Activated T-cell treated with anti-CD3 and anti-CD28 coated beads, Interleukin-2, amount 50 U/mL, for 24 hours (primary cell): ENCODE measurements around the gene MAPKAPK3.

Experiments used
- DNase-seq: peaks from one replicate; pipeline ENCODE4 v3.0.0-alpha.2; 2020
- H3K27ac Mint-ChIP-seq: 2 replicates; pipeline ENCODE4 v1.8.0; 2020; ENCODE audit warnings: mild to moderate bottlenecking, mixed read lengths
- H3K27me3 Mint-ChIP-seq: 2 replicates; pipeline ENCODE4 v1.8.0; 2020; ENCODE audit warnings: mixed read lengths
- H3K36me3 Mint-ChIP-seq: 2 replicates; pipeline ENCODE4 v1.8.0; 2020; ENCODE audit warnings: low read depth, mixed read lengths
- H3K4me1 Mint-ChIP-seq: 2 replicates; pipeline ENCODE4 v1.8.0; 2020; ENCODE audit warnings: low read depth, mixed read lengths
- H3K4me3 Mint-ChIP-seq: 2 replicates; pipeline ENCODE4 v1.8.0; 2020; ENCODE audit warnings: mild to moderate bottlenecking, moderate library complexity, mixed read lengths
- H3K9me3 Mint-ChIP-seq: 2 replicates; pipeline ENCODE4 v1.8.0; 2020; ENCODE audit warnings: mixed read lengths

MAPKAPK3 gene

DNA sequence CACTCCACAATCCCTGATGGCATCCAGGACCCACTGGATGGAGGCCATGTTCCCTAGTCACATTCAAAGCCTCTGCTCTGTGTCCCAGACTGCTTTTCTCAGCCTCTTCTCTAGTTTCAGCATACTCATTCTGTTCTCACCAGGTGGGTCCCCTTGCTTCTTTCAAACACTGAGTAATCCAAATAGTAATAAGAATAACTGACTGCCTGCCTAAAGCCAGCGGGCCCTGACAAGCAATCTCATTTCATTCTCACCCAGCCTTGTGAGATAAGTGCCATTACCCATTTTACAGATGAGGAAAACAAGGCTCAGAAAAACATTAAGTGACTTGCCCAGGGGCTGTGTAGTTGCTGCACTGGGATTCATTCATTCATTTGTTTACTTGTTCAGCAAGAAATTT lies 25.4 kb downstream of the MAPKAPK3 start:
- H3K36me3 Mint-ChIP-seq = peaks cover 99% of the 10 kb centered on the region
- no peak overlapping the region for H3K4me3 Mint-ChIP-seq
- H3K4me1 Mint-ChIP-seq = peaks cover 34% of the 10 kb centered on the region
- peak overlapping the region; percentile 77 for H3K27ac Mint-ChIP-seq
- no peaks in the 10 kb centered on the region for H3K27me3 Mint-ChIP-seq
- DNase-seq = no peak
- H3K9me3 Mint-ChIP-seq = no peaks in the 10 kb centered on the region

DNA sequence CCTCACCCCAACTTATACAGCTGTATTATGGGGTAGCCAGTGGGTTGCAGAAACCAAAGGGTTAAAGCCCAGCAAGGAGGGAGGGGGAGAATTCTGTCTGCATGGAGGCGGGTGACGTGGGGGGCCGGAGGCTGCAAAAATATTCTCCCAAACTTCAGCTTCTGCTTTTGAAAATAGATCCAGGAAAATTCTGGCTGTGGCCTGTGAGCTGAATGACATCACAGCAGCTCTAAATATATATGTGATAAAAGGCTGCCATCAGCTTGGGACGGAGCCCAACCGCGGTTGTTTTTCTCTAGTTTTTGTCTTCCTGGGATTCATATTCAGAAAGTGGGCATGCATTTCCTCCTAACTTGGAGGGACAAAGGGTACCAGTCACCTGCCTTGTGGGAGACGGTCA lies 27.6 kb downstream of the MAPKAPK3 start:
- Mint-ChIP-seq H3K4me3 (no peak overlapping the region), H3K27ac (peak overlapping the region; percentile 3), H3K36me3 (peaks cover 98% of the 10 kb centered on the region), H3K4me1 (peaks cover 15% of the 10 kb centered on the region), H3K27me3 (no peaks in the 10 kb centered on the region), H3K9me3 (no peaks in the 10 kb centered on the region)
- DNase-seq = no peak

DNA sequence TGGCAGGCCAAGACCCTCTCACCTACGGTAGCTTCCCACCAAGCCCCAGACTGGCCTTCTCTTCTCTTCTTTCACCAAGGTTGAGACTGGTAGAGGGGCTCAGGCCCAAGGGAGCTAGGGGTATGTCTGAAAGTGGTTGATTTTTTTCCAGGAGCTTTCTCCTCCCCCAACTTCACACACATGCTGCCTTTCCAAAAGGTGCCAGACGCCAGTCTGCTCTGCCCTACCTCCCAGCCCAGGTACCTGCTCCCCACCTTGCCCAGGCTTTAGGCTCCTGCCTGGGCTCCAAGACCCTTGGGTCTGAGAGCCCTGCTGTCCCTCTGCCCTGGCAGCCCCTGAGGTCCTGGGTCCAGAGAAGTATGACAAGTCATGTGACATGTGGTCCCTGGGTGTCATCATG lies 28.4 kb downstream of the MAPKAPK3 start:
- Mint-ChIP-seq H3K4me3 (no peak overlapping the region), H3K27me3 (no peaks in the 10 kb centered on the region), H3K9me3 (no peaks in the 10 kb centered on the region), H3K36me3 (peaks cover 98% of the 10 kb centered on the region), H3K27ac (peak overlapping the region; percentile 52), H3K4me1 (peaks cover 14% of the 10 kb centered on the region)
- DNase-seq = no peak

- peak overlapping the region; percentile 87 for H3K27ac Mint-ChIP-seq
- DNase-seq = no peak
- no peaks in the 10 kb centered on the region for H3K9me3 Mint-ChIP-seq
- H3K4me1 Mint-ChIP-seq = peaks cover 2% of the 10 kb centered on the region
- no peaks in the 10 kb centered on the region for H3K27me3 Mint-ChIP-seq
- no peak overlapping the region for H3K4me3 Mint-ChIP-seq
- peaks cover 70% of the 10 kb centered on the region for H3K36me3 Mint-ChIP-seq
These were observed 31.4 kb downstream of the MAPKAPK3 start for GRCh38 chr3:50648313-50648712.

GRCh38 chr3:50648944-50649343 lies 32.0 kb downstream of the MAPKAPK3 start:
- H3K9me3 Mint-ChIP-seq = no peaks in the 10 kb centered on the region
- H3K36me3 Mint-ChIP-seq = peaks cover 64% of the 10 kb centered on the region
- DNase-seq = no peak
- peak overlapping the region; percentile 87 for H3K27ac Mint-ChIP-seq
- no peak overlapping the region for H3K4me3 Mint-ChIP-seq
- H3K4me1 Mint-ChIP-seq = peaks cover 7% of the 10 kb centered on the region
- no peaks in the 10 kb centered on the region for H3K27me3 Mint-ChIP-seq

- Mint-ChIP-seq H3K9me3 (no peaks in the 10 kb centered on the region), H3K4me1 (peaks cover 13% of the 10 kb centered on the region), H3K4me3 (no peak overlapping the region), H3K27me3 (no peaks in the 10 kb centered on the region), H3K27ac (peak overlapping the region; percentile 87), H3K36me3 (peaks cover 58% of the 10 kb centered on the region)
- DNase-seq = no peak
These were observed 32.5 kb downstream of the MAPKAPK3 start for GRCh38 chr3:50649451-50649931.

DNA sequence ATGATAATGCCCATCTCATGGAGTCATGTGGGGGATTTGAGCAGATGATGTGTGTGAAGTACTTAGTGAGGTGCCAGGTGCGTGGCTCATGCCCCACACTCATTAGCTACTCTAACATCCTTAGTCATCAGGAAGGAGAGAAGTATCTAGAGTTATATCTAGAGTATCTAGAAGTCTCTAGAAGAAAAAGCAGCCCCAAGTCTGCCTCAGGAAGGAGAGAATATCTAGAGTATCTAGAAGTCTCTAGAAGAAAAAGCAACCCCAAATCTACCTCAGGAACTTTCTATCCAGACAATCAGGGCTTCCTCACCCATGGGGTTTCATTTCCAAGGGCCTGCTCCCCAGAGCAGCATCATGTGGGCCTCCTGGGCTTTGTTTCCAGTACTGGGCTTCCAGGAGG lies 33.1 kb downstream of the MAPKAPK3 start:
- Mint-ChIP-seq H3K27ac (peak overlapping the region; percentile 87), H3K36me3 (peaks cover 53% of the 10 kb centered on the region), H3K4me3 (no peak overlapping the region), H3K4me1 (peaks cover 18% of the 10 kb centered on the region), H3K27me3 (no peaks in the 10 kb centered on the region), H3K9me3 (no peaks in the 10 kb centered on the region)
- DNase-seq = no peak

- no peaks in the 10 kb centered on the region for H3K9me3 Mint-ChIP-seq
- H3K27ac Mint-ChIP-seq = peak overlapping the region; percentile 79
- DNase-seq = no peak
- no peak overlapping the region for H3K4me3 Mint-ChIP-seq
- H3K4me1 Mint-ChIP-seq = peaks cover 24% of the 10 kb centered on the region
- H3K36me3 Mint-ChIP-seq = peaks cover 39% of the 10 kb centered on the region
- H3K27me3 Mint-ChIP-seq = no peaks in the 10 kb centered on the region
These were observed 34.5 kb downstream of the MAPKAPK3 start for GRCh38 chr3:50651445-50651844.

GRCh38 chr3:50651920-50652529 lies 35.1 kb downstream of the MAPKAPK3 start:
- H3K9me3 Mint-ChIP-seq = no peaks in the 10 kb centered on the region
- no peak overlapping the region for H3K4me3 Mint-ChIP-seq
- H3K36me3 Mint-ChIP-seq = peaks cover 33% of the 10 kb centered on the region
- H3K27me3 Mint-ChIP-seq = no peaks in the 10 kb centered on the region
- peak overlapping the region; percentile 79 for H3K27ac Mint-ChIP-seq
- DNase-seq = no peak
- peaks cover 24% of the 10 kb centered on the region for H3K4me1 Mint-ChIP-seq

GRCh38 chr3:50652709-50653108 lies 35.8 kb downstream of the MAPKAPK3 start:
- peak; percentile 69 for DNase-seq
- Mint-ChIP-seq H3K4me1 (peaks cover 24% of the 10 kb centered on the region), H3K27me3 (no peaks in the 10 kb centered on the region), H3K36me3 (peaks cover 26% of the 10 kb centered on the region), H3K4me3 (no peak overlapping the region), H3K9me3 (no peaks in the 10 kb centered on the region), H3K27ac (peak overlapping the region; percentile 79)

DNA sequence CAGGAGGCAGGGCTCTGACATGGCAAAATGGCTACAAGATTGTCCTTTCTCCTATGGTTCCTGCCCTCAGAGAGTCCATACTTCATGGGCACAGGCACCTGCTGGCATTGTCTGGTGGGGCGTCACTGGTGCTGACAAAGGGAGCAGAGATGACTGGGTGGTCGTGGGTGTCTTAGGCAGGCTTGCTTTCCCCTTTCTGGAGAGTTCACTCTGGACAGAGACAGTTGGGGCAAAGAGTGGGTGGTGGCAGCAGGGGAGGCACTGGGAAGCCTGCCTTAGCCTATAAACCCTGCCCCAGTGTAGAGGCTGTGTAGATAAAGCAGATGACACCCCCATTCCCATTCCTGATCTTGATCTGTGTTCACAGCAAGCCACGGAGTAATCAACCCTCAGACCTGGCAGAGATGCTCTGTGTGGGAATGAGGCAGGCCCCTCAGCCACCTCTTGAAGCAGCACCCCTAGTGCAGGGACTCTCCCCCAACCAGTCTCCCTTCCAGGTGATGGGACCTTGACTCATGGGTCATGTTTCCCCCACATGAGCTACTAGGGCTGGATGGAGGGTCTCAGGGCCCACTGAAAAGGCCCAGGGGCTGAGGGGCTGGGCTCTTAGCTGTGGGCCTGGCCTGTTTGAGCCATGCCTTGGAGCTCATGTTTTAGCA lies 37.1 kb downstream of the MAPKAPK3 start:
- no peak for DNase-seq
- Mint-ChIP-seq H3K36me3 (peaks cover 14% of the 10 kb centered on the region), H3K4me3 (no peak overlapping the region), H3K27me3 (no peaks in the 10 kb centered on the region), H3K27ac (peak overlapping the region; percentile 90), H3K4me1 (peaks cover 22% of the 10 kb centered on the region), H3K9me3 (no peaks in the 10 kb centered on the region)

GRCh38 chr3:50655009-50655830 lies 38.3 kb downstream of the MAPKAPK3 start:
- no peaks in the 10 kb centered on the region for H3K27me3 Mint-ChIP-seq
- no peaks in the 10 kb centered on the region for H3K9me3 Mint-ChIP-seq
- peak overlapping the region; percentile 90 for H3K27ac Mint-ChIP-seq
- peaks cover 3% of the 10 kb centered on the region for H3K36me3 Mint-ChIP-seq
- no peak overlapping the region for H3K4me3 Mint-ChIP-seq
- peak; percentile 55 for DNase-seq
- peaks cover 21% of the 10 kb centered on the region for H3K4me1 Mint-ChIP-seq

- DNase-seq = peak; percentile 29
- Mint-ChIP-seq H3K27me3 (no peaks in the 10 kb centered on the region), H3K4me1 (peaks cover 21% of the 10 kb centered on the region), H3K4me3 (no peak overlapping the region), H3K9me3 (no peaks in the 10 kb centered on the region), H3K36me3 (no peaks in the 10 kb centered on the region), H3K27ac (peak overlapping the region; percentile 11)
These were observed 39.7 kb downstream of the MAPKAPK3 start for GRCh38 chr3:50656417-50657195.

- Mint-ChIP-seq H3K4me1 (peaks cover 21% of the 10 kb centered on the region), H3K27me3 (no peaks in the 10 kb centered on the region), H3K36me3 (no peaks in the 10 kb centered on the region), H3K9me3 (no peaks in the 10 kb centered on the region), H3K4me3 (no peak overlapping the region), H3K27ac (peak overlapping the region; percentile 34)
- peak; percentile 25 for DNase-seq
These were observed 40.5 kb downstream of the MAPKAPK3 start for GRCh38 chr3:50657407-50657806.
